GM12865 (cell line): ENCODE data around the gene SPPL2B.

Experiments used
- DNase-seq: peaks from one replicate; pipeline ENCODE4 v3.0.0; 2010; ENCODE audit warnings: low read depth
- H3K4me3 ChIP-seq: 2 replicates; pipeline ENCODE4 v1.5.1; 2011; ENCODE audit warnings: mild to moderate bottlenecking, low read depth, low read length, control low read depth
- TF ChIP-seq, protein P1 (sequence below): IDR thresholded peaks from 2 replicates; pipeline ENCODE4 v1.5.1; 2011; ENCODE audit warnings: low read length, control low read depth, low read depth, inconsistent platforms; ENCODE audit not compliant: insufficient read depth; ENCODE audit errors: missing control alignments

The SPPL2B gene

GRCh38 chr19:2362970-2363300, 34.5 kb downstream of the SPPL2B start:
- TF ChIP-seq, protein P1, sequence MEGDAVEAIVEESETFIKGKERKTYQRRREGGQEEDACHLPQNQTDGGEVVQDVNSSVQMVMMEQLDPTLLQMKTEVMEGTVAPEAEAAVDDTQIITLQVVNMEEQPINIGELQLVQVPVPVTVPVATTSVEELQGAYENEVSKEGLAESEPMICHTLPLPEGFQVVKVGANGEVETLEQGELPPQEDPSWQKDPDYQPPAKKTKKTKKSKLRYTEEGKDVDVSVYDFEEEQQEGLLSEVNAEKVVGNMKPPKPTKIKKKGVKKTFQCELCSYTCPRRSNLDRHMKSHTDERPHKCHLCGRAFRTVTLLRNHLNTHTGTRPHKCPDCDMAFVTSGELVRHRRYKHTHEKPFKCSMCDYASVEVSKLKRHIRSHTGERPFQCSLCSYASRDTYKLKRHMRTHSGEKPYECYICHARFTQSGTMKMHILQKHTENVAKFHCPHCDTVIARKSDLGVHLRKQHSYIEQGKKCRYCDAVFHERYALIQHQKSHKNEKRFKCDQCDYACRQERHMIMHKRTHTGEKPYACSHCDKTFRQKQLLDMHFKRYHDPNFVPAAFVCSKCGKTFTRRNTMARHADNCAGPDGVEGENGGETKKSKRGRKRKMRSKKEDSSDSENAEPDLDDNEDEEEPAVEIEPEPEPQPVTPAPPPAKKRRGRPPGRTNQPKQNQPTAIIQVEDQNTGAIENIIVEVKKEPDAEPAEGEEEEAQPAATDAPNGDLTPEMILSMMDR: no peak
- no peak overlapping the region for H3K4me3 ChIP-seq
- no peak for DNase-seq

DNA sequence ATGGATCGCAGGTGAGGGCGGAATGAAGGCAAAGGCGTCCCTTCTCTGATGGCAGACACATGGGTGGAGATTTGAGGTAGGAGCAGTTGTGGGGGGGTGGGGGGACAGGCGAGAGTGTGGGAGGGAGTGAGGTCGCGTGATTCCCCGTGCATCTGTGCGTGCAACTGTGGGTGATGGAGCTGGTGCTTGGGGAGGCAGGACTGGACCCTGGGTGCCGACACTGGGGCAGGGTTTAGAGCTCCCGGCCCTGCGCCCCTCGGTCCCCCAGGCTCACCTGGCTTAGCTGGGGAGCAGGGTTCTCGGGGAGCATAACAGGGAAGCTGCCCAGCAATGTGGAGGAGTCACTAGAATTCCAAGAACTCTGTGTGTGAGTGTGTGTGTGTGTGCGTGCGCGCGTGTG, 34.9 kb downstream of the SPPL2B start:
- no peak overlapping the region for H3K4me3 ChIP-seq
- DNase-seq: no peak
- TF ChIP-seq, protein P1: no peak

GRCh38 chr19:2365201-2365970, 36.9 kb downstream of the SPPL2B start:
- no peak overlapping the region for H3K4me3 ChIP-seq
- TF ChIP-seq, protein P1: no peak
- DNase-seq: no peak

GRCh38 chr19:2371656-2372055, 43.2 kb downstream of the SPPL2B start:
- TF ChIP-seq, protein P1: no peak
- DNase-seq: no peak
- no peak overlapping the region for H3K4me3 ChIP-seq

DNA sequence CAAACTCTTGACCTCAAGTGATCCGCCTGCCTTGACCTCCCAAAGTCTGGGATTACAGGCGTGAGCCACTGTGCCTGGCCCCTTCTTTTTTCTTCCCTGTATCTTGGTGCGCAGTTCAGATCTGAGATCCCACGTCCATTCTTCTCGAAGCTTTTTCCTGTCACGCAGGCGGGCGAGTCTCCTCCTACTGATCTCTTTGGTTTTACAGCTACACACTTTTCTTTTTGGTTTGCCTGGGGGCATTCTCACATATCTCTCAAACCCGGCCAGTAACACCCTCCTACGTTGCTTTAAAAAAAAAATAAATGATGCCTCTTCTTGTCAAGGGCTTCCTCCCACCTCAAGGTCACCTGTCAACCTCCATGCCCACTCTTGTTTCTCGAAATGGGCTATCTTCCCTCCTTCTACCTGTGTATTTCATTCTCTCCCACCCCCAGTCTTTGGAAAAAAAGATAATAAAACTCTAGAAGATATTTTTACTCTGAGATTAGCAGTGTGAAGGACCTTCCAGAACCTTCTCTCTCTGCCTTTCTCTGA, 43.7 kb downstream of the SPPL2B start:
- TF ChIP-seq, protein P1: no peak
- no peak for DNase-seq
- H3K4me3 ChIP-seq: no peak overlapping the region

DNA sequence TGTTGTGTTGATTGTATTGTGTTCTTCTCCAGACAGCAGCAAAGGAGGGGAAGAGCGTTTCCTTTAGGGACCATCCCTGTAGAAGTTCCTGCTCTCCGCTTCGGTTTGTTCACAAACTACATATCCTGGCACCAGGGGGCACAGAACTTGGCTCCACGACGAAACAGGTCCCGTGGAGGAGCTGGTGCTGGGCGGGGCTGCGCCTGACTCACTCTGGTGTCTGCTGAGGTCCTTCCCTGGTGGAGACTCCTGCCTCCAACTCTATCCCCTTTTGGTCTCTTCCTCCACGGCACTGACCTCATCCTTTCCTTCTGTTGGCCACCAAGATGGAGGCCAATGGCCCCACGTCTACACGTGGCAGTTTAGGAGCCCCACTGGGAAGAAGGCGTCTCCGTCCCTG, 46.3 kb downstream of the SPPL2B start:
- DNase-seq: no peak
- H3K4me3 ChIP-seq: no peak overlapping the region
- TF ChIP-seq, protein P1: no peak
